Measurements from ENCODE around the gene A2M. TPM values are rescaled to one million over a fixed set of nuclear protein-coding genes. Genes with fewer than 3 reads are reported as not detected.
"Not testable (repeated sequence)": the region's sequence is repeated elsewhere in the genome, so short reads cannot be mapped to it uniquely, and the experiment has no call there.

The A2M gene
- under 1 TPM in 1 of 6 donors, not detected in 5; 0.48 TPM for polyA plus RNA-seq (ENCODE audit: low read depth in 6 of 6)

GRCh38 chr12:9115731-9116559 lies at the start of gene A2M:
Gene A2M (minus strand): TSS chr12:9115919. CDS start chr12:9115849, 70 bp downstream.
- H3K27ac Mint-ChIP-seq = peak within 1 kb of the TSS in 1 of 6 donors; percentile 23
- peaks cover 0 to 5% (median 0%) of the 10 kb centered on the region in 3 donors for H3K27me3 Mint-ChIP-seq
- no peaks in the 10 kb centered on the region for H3K9me3 Mint-ChIP-seq
- ATAC-seq (ENCODE audit: low read depth in 2 of 2) = no peak
- H3K4me1 Mint-ChIP-seq = peaks cover 16 to 20% (median 20%) of the 10 kb centered on the region in 3 donors
- H3K4me3 Mint-ChIP-seq = peak within 1 kb of the TSS in 1 of 8 donors; percentile 34
- no peak for DNase-seq
- H3K36me3 Mint-ChIP-seq = no peaks in the 10 kb centered on the region

GRCh38 chr12:9163392-9163791 lies 47.7 kb upstream of the A2M start:
- no peaks in the 10 kb centered on the region for H3K36me3 Mint-ChIP-seq
- H3K27me3 Mint-ChIP-seq = peaks cover 0 to 35% (median 18%) of the 10 kb centered on the region in 3 donors
- no peak overlapping the region for H3K27ac Mint-ChIP-seq
- H3K4me1 Mint-ChIP-seq = no peaks in the 10 kb centered on the region
- DNase-seq = no peak
- H3K4me3 Mint-ChIP-seq = no peak overlapping the region
- H3K9me3 Mint-ChIP-seq = no peaks in the 10 kb centered on the region
- no peak for ATAC-seq (ENCODE audit: low read depth in 2 of 2)

- Mint-ChIP-seq H3K27ac (no peak overlapping the region), H3K36me3 (no peaks in the 10 kb centered on the region), H3K9me3 (peaks cover 0 to 3% (median 0%) of the 10 kb centered on the region in 7 donors), H3K4me1 (no peaks in the 10 kb centered on the region), H3K4me3 (no peak overlapping the region), H3K27me3 (peaks cover 5 to 23% (median 5%) of the 10 kb centered on the region in 3 donors)
- ATAC-seq (ENCODE audit: low read depth in 2 of 2) = no peak
- no peak for DNase-seq
These were observed 40.4 kb upstream of the A2M start for GRCh38 chr12:9156119-9156518.

- Mint-ChIP-seq H3K27me3 (peaks cover under 1 to 19% (median 8%) of the 10 kb centered on the region in 3 donors), H3K4me1 (no peaks in the 10 kb centered on the region), H3K9me3 (peaks cover 5 to 23% (median 18%) of the 10 kb centered on the region in 7 donors), H3K36me3 (peaks cover 0 to 8% of the 10 kb centered on the region in 2 donors), H3K4me3 (no peak overlapping the region), H3K27ac (no peak overlapping the region)
- ATAC-seq (ENCODE audit: low read depth in 2 of 2) = no peak
- no peak for DNase-seq
These were observed 33.7 kb upstream of the A2M start for GRCh38 chr12:9149372-9149771.

GRCh38 chr12:9148926-9149325 lies 33.2 kb upstream of the A2M start:
- Mint-ChIP-seq H3K4me1 (no peaks in the 10 kb centered on the region), H3K9me3 (peaks cover 7 to 27% (median 21%) of the 10 kb centered on the region in 7 donors), H3K36me3 (peaks cover 0 to 12% of the 10 kb centered on the region in 2 donors), H3K27me3 (peaks cover 5 to 23% (median 8%) of the 10 kb centered on the region in 3 donors), H3K4me3 (no peak overlapping the region), H3K27ac (no peak overlapping the region)
- DNase-seq (no peak), ATAC-seq (ENCODE audit: low read depth in 2 of 2) (no peak)

GRCh38 chr12:9147461-9147860 lies 31.7 kb upstream of the A2M start:
- Mint-ChIP-seq H3K4me3 (no peak overlapping the region), H3K36me3 (peaks cover 0 to 24% of the 10 kb centered on the region in 2 donors), H3K27me3 (peaks cover 3 to 26% (median 18%) of the 10 kb centered on the region in 3 donors), H3K27ac (no peak overlapping the region), H3K9me3 (peaks cover 9 to 33% (median 26%) of the 10 kb centered on the region in 7 donors), H3K4me1 (no peaks in the 10 kb centered on the region)
- DNase-seq (no peak), ATAC-seq (ENCODE audit: low read depth in 2 of 2) (no peak)

GRCh38 chr12:9144730-9145106 lies 29.0 kb upstream of the A2M start:
- H3K27me3 Mint-ChIP-seq = peaks cover 0 to 26% (median 18%) of the 10 kb centered on the region in 3 donors
- no peak overlapping the region for H3K4me3 Mint-ChIP-seq
- H3K9me3 Mint-ChIP-seq = peaks cover 9 to 33% (median 26%) of the 10 kb centered on the region in 7 donors
- no peaks in the 10 kb centered on the region for H3K4me1 Mint-ChIP-seq
- peaks cover 0 to 24% of the 10 kb centered on the region in 2 donors for H3K36me3 Mint-ChIP-seq
- no peak for DNase-seq
- no peak overlapping the region for H3K27ac Mint-ChIP-seq
- no peak for ATAC-seq (ENCODE audit: low read depth in 2 of 2)

- H3K36me3 Mint-ChIP-seq = peaks cover 0 to 24% of the 10 kb centered on the region in 2 donors
- H3K4me3 Mint-ChIP-seq = no peak overlapping the region
- H3K9me3 Mint-ChIP-seq = peaks cover 9 to 33% (median 26%) of the 10 kb centered on the region in 7 donors
- H3K27me3 Mint-ChIP-seq = peaks cover 0 to 26% (median 18%) of the 10 kb centered on the region in 3 donors
- DNase-seq (no peak), ATAC-seq (ENCODE audit: low read depth in 2 of 2) (no peak)
- H3K27ac Mint-ChIP-seq = no peak overlapping the region
- H3K4me1 Mint-ChIP-seq = no peaks in the 10 kb centered on the region
These were observed 28.4 kb upstream of the A2M start for GRCh38 chr12:9143929-9144729.

- no peaks in the 10 kb centered on the region for H3K4me1 Mint-ChIP-seq
- ATAC-seq (ENCODE audit: low read depth in 2 of 2) = no peak
- peaks cover 0 to 21% (median 18%) of the 10 kb centered on the region in 3 donors for H3K27me3 Mint-ChIP-seq
- no peak overlapping the region for H3K27ac Mint-ChIP-seq
- peaks cover 0 to 24% of the 10 kb centered on the region in 2 donors for H3K36me3 Mint-ChIP-seq
- DNase-seq = no peak
- peaks cover 9 to 33% (median 26%) of the 10 kb centered on the region in 7 donors for H3K9me3 Mint-ChIP-seq
- no peak overlapping the region for H3K4me3 Mint-ChIP-seq
These were observed 27.4 kb upstream of the A2M start for GRCh38 chr12:9143137-9143536.

GRCh38 chr12:9139588-9140290 lies 24.0 kb upstream of the A2M start:
- H3K36me3 Mint-ChIP-seq = peaks cover 0 to 16% of the 10 kb centered on the region in 2 donors
- not testable (repeated sequence) for H3K27ac Mint-ChIP-seq; DNase-seq; ATAC-seq (ENCODE audit: low read depth in 2 of 2); H3K4me3 Mint-ChIP-seq; H3K4me1 Mint-ChIP-seq
- H3K27me3 Mint-ChIP-seq = peaks cover 0 to 20% (median 18%) of the 10 kb centered on the region in 3 donors
- peaks cover 4 to 16% (median 10%) of the 10 kb centered on the region in 7 donors for H3K9me3 Mint-ChIP-seq

GRCh38 chr12:9135903-9136310 lies 20.2 kb upstream of the A2M start:
- no peak for ATAC-seq (ENCODE audit: low read depth in 2 of 2)
- H3K27me3 Mint-ChIP-seq = peaks cover 0 to 5% (median 4%) of the 10 kb centered on the region in 3 donors
- no peaks in the 10 kb centered on the region for H3K4me1 Mint-ChIP-seq
- no peak overlapping the region for H3K4me3 Mint-ChIP-seq
- no peak overlapping the region for H3K27ac Mint-ChIP-seq
- peaks cover 0 to 7% (median 2%) of the 10 kb centered on the region in 7 donors for H3K9me3 Mint-ChIP-seq
- no peaks in the 10 kb centered on the region for H3K36me3 Mint-ChIP-seq
- DNase-seq = no peak

- Mint-ChIP-seq H3K27ac (no peak overlapping the region), H3K36me3 (no peaks in the 10 kb centered on the region), H3K9me3 (peaks cover 4 to 13% (median 6%) of the 10 kb centered on the region in 7 donors), H3K4me3 (no peak overlapping the region), H3K4me1 (no peaks in the 10 kb centered on the region), H3K27me3 (peaks cover 0 to 5% (median 4%) of the 10 kb centered on the region in 3 donors)
- ATAC-seq (ENCODE audit: low read depth in 2 of 2) = no peak
- no peak for DNase-seq
These were observed 19.4 kb upstream of the A2M start for GRCh38 chr12:9134981-9135628.

Data from naive B cell (primary cell).